NCI-H460 (cell line): ENCODE results near the gene LCNL1. TPM values are rescaled to one million over a fixed set of nuclear protein-coding genes. Genes with fewer than 3 reads are reported as not detected.

ENCODE experiments used
- DNase-seq: peaks from one replicate; pipeline ENCODE4 v3.0.0-alpha.2; 2016; ENCODE audit warnings: low read depth; ENCODE audit errors: extremely low read depth
- total RNA-seq: library from RNA; depleted of rRNA; stranded (reverse); fragments of >200 nt; shearing (Covaris generic); gene quantifications from 2 replicates; pipeline ENCODE4 v1.2.3, GENCODE V29; 2014

Gene LCNL1
- total RNA-seq, 1 experiment from 2014 or later = not detected

DNA sequence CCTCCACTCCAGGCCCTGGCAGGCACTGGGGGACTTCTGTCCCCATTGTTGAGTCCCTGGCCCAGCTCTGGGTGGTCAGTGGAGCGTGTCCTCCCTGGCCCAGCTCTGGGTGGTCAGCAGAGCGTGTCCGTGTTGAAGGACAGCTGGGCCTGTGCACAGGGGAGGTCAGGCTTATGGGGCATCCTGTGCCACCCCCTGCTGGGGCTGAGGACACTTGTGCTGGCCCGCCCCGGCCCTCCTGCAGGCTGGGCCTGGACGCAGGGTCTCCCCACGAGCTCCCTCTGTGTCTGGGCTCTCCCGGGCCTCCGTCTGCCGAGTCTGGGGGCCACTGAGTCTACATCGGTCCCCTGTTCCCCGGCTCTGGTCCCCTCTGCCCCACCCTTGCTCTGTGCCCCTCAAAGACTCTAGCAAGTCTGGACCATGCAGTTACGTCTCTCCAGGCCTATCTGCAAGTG is 25.1 kb downstream of the LCNL1 start:
- no peak for DNase-seq

- no peak for DNase-seq
These were observed 25.5 kb downstream of the LCNL1 start for GRCh38 chr9:137008312-137008711.

DNA sequence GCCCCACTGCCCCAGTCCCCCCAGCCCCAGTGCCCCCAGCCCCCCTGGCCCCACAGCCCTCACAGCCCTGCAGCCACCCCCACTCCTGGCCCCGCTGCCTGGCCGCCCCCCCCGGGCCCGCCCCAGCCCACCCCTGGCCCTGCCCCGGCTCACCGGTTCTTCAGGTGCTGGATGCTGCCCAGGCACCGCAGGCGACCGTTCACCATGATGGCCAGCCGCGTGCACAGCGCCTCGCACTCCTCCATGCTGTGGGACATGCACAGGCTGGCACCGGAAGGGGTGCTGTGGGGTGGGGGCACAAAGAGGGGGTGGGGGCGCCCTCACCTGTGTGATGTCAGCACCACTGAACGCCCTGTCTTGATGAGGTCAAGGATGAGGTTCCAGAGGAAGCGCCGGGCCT is 26.4 kb downstream of the LCNL1 start:
- no peak for DNase-seq

DNA sequence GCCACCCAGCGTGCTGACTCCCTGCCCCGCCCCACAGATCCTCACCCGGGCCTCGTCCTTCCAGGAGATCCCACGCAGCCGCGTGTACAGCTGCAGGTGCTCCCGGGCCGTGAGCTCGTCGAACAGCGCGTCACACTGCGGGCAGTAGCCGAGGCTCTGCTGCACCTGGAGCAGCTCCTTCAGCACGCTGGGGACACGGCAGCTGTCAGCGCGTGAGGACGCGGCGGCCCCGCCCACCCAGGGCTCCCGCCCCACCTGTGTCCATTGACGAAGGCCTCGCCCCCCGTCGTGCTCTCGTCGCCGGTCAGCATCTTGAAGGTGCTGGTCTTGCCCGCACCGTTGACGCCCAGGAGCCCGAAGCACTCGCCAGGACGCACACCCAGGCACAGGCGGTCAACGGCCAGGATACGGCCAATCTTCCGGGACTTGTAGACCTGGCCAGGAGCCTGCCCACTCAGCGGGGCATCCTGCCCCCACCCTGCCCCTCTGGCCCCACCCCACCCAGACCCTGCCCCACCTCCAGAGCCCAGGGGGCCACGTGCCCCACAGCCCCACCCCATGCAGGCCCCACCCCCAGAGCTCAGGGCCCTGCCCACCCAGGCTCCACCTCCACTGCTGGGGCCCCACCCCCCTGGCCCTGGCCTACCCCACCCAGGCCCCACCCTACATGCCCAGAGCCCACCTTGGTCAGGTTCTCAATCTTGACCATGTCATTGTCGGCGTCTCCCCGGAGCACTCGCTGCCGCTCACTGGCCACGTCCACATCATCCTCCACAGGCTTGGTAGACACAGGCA is 27.3 kb downstream of the LCNL1 start:
- DNase-seq = no peak

- DNase-seq = no peak
These were observed 28.4 kb downstream of the LCNL1 start for GRCh38 chr9:137011156-137011555.

- DNase-seq = no peak
These were observed 29.3 kb downstream of the LCNL1 start for GRCh38 chr9:137011907-137012675.

- DNase-seq = no peak
These were observed 30.1 kb downstream of the LCNL1 start for GRCh38 chr9:137012694-137013570.

- no peak for DNase-seq
These were observed 30.8 kb downstream of the LCNL1 start for GRCh38 chr9:137013571-137013940.

GRCh38 chr9:137014166-137014565 is 31.4 kb downstream of the LCNL1 start:
- no peak for DNase-seq

DNA sequence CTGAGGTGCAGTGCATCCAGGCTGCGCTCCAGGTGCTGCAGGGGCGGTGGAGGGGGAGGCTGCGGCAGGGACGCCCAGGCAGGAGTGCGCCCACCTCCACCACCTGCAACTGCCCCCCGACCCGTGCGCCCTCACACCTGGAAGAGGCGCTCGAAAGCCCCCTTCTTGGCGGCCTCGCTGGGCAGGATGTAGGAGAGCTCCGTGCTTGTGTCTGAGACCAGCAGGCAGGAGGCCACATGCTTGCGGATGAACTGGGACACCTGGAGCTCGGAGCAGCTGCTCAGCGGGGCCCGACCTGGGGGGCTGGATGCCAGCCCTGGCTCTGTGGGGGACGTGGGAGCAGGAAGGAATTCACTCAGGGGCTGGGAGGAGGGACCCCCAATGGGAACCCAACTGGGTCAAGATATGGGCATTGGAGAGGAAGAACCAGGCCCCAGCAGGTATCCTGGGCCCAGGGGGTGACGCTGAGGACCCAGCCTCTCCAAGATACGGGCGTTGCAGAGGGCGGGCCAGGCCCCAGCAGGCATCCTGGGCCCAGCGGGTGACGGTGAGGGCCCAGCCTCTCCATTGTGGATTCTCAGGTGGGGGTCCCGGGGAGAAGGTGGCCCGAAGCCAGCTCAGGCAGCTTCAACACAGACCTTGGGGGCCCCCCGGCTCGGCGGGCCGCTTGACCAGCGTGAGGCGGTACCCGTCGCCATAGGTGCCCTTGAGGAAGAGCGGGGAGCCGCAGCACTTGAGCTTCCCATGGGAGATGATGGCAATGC is 32.2 kb downstream of the LCNL1 start:
- DNase-seq = no peak

DNA sequence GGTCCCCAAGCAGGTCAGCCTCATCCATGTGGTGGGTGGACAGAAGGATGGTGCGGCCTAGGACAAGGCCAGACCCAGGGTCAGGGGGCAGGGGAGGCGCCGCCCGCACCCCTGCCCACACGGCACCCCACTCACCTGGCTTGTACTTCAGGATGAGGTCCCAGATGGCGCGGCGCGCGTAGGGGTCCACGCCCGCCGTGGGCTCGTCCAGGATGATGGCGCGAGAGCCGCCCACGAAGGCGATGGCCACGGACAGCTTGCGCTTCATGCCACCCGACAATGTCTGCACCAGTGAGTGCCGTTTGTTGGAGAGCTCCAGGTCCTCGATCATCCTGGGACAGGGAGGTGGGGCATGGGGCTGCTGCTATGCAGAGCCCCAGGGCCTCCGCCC is 32.7 kb downstream of the LCNL1 start:
- no peak for DNase-seq

GRCh38 chr9:137015976-137016375 is 33.2 kb downstream of the LCNL1 start:
- DNase-seq = no peak

- no peak for DNase-seq
These were observed 33.6 kb downstream of the LCNL1 start for GRCh38 chr9:137016436-137016835.

- DNase-seq = no peak
These were observed 34.3 kb downstream of the LCNL1 start for GRCh38 chr9:137017071-137017470.

DNA sequence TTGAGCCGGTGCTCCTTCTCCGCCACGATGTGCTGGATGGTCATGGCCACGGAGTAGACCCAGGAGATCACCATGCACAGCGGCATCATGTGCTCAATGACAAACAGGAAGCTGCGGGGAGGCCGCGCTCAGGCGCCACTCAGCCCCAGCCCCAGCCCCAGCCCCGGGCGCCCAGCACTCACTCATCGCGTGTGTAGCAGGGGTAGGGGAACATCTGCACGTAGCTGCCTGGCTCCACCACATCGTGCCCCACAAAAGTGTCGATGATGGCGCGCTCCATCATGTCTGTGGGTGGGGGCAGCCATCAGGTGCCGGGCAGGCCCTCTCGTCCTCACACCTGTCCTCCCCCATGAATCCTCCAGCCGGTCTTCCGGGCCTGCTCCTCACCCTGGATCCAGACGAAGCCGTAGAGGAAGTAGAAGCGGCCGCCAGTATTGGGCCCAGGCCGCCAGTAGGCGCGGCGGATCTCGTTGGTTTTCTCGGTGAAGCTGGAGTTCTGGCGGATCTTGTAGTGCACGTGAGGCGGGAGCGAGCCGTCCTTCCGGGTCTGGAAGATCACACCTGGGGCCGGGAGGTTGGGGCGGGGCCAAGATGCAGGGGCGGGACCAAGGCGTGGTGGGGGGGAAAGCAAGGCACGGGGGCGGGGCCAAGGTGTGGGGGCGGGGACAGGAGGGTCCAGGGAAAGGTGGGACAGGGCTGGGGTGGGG is 35.2 kb downstream of the LCNL1 start:
- DNase-seq = no peak

DNA sequence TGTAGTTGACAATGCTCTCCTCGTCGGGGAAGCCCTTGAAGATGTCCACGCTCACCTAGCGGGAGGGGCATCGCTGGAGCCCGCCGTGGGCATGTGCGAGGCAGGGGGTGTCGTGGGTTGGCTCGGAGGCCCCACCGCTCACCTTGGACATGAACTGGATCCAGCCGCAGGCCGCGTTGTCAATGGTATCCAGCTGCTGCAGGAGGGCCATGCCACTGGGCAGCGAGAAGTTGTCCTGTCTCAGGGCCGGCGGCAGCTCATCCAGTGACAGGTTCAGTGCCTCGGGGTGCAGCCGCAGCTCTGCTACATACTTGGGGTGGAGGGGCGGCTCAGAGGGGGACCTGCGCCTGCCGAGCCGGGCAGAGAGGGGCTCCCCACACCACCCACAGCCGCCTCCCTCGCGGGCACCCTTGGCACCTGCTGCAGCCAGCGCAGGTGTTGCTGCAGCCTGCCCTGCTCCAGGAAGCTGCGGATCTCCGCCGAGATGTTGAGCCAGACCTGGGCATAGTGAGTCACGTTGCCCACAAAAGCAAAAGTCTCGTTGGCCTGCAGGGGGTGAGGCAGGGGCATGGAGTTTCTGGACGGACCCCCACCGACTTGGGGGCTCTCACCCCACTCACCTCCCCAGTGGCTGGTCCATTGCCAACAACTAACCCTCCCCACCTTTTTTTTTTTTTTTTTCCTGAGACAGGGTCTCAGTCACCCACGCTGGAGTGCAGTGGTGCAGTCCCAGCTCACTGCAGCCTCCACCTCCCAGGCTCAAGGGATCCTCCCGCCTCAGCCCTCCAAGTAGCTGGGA is 36.2 kb downstream of the LCNL1 start:
- DNase-seq = no peak

- no peak for DNase-seq
These were observed 37.3 kb downstream of the LCNL1 start for GRCh38 chr9:137019891-137020683.
